Measurements from ENCODE around the gene JPH3.

JPH3 gene

GRCh38 chr16:87601401-87601981 lies 817 bp upstream of the JPH3 start:
- no peak for DNase-seq (ENCODE audit: low spot score)

DNA sequence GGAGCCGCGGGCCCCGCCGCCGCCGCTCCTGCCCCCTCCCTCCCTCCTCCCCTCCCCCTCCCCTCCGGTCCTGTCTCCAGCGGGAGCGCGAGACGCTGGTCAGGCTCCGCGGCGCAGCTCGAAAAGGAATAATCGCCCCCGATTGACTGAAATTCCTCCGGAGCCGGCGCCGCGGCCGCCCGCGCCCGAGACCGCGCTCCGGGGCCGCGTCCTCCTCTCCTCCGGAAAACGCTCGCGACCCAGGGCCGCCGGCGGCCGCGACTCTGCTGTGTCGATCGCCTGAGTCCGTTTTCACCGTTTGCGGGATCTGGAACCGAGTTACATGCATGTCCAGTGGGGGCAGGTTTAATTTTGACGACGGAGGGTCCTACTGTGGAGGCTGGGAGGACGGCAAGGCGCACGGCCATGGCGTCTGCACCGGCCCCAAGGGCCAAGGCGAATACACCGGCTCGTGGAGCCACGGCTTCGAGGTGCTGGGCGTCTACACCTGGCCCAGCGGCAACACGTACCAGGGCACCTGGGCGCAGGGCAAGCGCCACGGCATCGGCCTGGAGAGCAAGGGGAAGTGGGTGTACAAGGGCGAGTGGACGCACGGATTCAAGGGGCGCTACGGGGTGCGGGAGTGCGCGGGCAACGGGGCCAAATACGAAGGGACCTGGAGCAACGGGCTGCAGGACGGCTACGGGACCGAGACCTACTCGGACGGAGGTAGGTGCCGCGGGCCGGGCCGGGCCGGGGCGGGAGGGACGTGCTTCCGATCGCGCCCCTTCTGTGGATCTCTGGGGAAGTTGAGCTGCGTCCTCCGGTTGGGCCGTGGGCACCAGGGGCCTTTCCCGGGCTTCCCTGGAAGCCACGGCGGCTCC lies 744 bp downstream of the JPH3 start:
- DNase-seq (ENCODE audit: low spot score): peak; percentile 63

GRCh38 chr16:87603684-87604633 lies 1.7 kb downstream of the JPH3 start:
- DNase-seq (ENCODE audit: low spot score): no peak

GRCh38 chr16:87604634-87605111 lies 2.4 kb downstream of the JPH3 start:
- no peak for DNase-seq (ENCODE audit: low spot score)

DNA sequence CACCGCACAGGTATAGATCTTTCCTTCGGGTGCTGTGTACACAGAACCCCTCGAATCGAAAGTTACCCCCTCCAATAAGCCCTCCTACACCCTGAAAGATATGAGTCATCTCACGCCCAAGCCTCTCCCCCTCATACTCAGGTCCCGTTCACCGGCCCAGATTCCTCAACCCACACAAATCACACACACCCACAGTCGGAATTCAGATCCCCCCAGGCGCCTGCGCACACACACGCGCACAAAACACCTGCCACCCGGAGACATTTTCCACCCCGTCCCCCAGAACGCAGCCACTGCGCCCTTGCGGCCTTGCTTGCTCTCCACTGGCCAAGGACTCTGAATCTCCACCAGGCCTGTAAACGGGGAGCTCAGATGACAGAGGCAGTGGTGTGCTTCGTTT lies 4.9 kb downstream of the JPH3 start:
- DNase-seq (ENCODE audit: low spot score): no peak

DNA sequence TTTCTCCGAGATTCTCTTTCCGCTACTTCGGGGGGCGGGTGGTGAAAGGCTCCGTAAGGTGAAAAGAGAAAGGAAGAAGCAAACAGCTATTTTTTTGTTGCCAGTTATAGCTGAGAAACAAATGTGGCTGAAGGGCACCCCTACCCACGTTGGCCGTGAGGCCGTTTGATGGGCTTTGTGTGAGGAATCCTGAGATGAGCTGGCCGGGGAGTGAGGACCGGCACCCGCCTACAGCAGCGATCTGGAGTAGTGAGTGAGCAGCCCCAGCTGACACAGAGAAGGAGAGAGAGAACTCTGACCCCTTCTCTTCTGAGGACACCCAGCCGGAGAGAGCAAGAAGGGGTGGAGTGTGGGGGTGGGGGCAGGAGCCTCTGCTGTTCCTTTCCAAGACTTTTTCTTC lies 5.6 kb downstream of the JPH3 start:
- no peak for DNase-seq (ENCODE audit: low spot score)

DNA sequence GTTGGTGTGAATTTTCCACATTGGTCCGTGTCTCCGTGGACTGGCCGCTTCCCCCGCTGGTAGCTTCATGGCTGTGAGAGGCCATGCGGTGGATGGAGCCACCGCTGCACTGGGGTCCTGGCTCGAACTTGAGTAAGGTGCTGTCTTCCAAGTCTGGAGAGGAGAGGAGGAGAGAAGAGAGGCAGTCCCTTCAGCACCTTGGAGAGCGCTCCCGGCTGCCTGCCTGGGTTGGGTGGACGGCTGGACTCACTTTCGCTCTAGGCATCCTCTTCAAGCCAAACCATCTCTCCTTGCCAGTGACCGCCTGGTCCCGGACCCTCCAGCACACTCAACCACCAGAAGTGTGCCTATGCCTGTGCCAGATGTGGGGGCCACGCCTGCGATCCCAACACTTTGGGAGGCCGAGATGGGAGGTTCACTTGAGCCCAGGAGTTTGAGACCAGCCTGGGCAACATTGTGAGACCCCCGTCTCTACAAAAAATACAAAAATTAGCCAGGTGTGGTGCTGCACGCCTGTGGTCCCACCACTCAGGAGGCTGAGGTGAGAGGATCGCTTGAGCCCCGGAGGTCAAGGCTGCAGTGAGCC lies 6.2 kb downstream of the JPH3 start:
- peak; percentile 84 for DNase-seq (ENCODE audit: low spot score)

- DNase-seq (ENCODE audit: low spot score): no peak
Observed at GRCh38 chr16:87610026-87610425, 7.7 kb downstream of the JPH3 start.

DNA sequence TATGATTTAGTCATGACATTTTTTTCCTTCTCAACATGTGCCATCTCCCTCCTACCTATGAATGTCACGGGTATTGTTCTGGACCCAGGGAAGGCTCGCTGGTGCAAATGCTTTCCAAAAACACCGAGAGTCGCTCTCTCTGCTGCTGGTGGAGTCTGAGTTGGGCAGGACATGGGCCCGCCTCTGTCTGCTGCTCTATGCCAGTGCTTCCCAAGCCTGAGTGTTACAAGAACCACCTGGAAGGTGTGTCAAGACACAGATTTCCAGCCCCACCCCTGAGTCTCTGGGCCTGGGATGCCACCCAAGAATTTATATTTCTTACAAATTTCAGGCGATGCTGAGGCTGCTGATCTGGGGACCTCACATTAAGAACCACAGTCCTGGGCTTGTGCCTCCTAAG lies 9.1 kb downstream of the JPH3 start:
- no peak for DNase-seq (ENCODE audit: low spot score)

- DNase-seq (ENCODE audit: low spot score): no peak
Observed at GRCh38 chr16:87613961-87614360, 11.7 kb downstream of the JPH3 start.

DNA sequence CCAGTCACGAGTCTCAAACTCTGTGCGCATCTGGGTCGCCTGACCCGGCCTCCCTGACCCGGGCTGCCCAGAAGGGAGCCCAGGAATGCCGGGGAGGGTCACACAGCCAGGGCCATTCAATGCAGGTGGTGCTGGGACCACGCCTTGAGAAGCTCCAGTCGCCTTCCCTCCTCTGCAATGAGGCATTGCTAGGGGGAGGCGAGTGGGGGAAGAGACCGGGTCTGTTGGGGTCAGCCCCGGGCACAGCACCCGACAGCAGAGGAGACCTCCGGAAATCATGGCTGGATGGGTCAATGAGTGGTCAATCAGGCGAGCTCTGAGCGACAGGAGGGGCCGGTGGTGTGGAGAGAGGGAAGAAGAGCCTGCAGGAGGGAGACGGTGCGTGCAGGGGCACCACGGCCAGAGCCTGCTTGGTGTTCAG lies 13.3 kb downstream of the JPH3 start:
- DNase-seq (ENCODE audit: low spot score): no peak

DNA sequence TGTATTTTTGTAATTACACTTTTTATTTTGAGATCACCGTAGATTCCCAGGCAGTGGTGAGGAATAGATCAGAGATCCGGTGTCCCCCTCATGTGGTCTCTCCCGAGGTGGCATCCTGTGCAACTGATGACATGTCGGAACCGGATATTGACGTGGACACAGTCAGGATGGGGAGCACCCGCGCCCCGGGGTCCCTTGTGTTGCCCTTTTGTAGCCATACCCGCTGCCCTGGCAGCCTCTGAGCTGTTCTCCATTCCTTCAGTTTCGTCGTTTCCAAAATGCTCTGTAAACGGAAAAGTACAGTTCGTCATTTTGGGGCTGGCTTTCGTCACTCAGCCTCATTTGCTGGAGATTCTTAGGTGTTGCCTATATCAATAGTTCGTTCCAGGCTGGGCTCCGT lies 14.2 kb downstream of the JPH3 start:
- no peak for DNase-seq (ENCODE audit: low spot score)

- DNase-seq (ENCODE audit: low spot score): no peak
Observed at GRCh38 chr16:87618216-87618615, 15.9 kb downstream of the JPH3 start.

- DNase-seq (ENCODE audit: low spot score): no peak
Observed at GRCh38 chr16:87619360-87620200, 17.3 kb downstream of the JPH3 start.

DNA sequence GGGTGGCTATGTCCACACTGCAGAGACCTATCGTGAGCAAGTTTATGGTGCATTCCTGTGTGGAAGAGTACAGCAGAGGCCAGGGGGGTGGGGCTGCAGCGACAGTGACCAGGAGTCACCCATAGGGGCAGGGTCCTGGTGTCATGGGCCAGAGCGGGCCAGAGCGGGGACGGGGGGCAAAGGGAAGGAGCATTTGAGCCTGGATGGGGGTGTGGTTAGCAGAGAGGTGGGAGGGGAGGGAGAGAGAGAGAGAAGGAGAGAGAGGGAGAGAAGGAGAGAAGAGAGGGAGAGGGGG lies 17.8 kb downstream of the JPH3 start:
- no peak for DNase-seq (ENCODE audit: low spot score)

- no peak for DNase-seq (ENCODE audit: low spot score)
Observed at GRCh38 chr16:87621550-87621829, 19.2 kb downstream of the JPH3 start.

- DNase-seq (ENCODE audit: low spot score): no peak
Observed at GRCh38 chr16:87621976-87622713, 19.8 kb downstream of the JPH3 start.

- DNase-seq (ENCODE audit: low spot score): no peak
Observed at GRCh38 chr16:87622756-87623319, 20.5 kb downstream of the JPH3 start.

GRCh38 chr16:87625241-87625797 lies 23.0 kb downstream of the JPH3 start:
- DNase-seq (ENCODE audit: low spot score): no peak

- DNase-seq (ENCODE audit: low spot score): no peak
Observed at GRCh38 chr16:87626401-87626800, 24.1 kb downstream of the JPH3 start.
